Endothelial cell of umbilical vein (primary cell): Measurements from ENCODE around the gene PRDX5. TPM values are rescaled to one million over a fixed set of nuclear protein-coding genes. Genes with fewer than 3 reads are reported as not detected.

ENCODE experiments used
- BruUV-seq: library from RNA; stranded (reverse); fragments of 400-500 nt; replicated peaks from 2 replicates; lab custom pipeline; 2021; lab: Mats Ljungman, UMichigan
- CTCF ChIA-PET: fragments of 300-600, 350-600 bp; sonication (Branson Sonifier 250); formaldehyde crosslinking; loops from one replicate; lab custom pipeline; 2021; ENCODE audit warnings: antibody characterized with exemption, inconsistent platforms; lab: Charles Lee
- POLR2A ChIA-PET: fragments of 300-600, 350-600 bp; sonication (Branson Sonifier 250); formaldehyde crosslinking; loops from one replicate; lab custom pipeline; 2021; ENCODE audit warnings: antibody characterized with exemption, inconsistent platforms; lab: Charles Lee
- DNase-seq: peaks from one replicate; pipeline ENCODE4 v3.0.0-alpha.2; 2011; ENCODE audit warnings: low read depth, low spot score
- FAIRE-seq: peaks from 2 replicates; lab custom pipeline; 2011; peaks lifted over from hg19 to GRCh38; lab: Jason Lieb, UNC
- H2AFZ ChIP-seq: 2 replicates; pipeline ENCODE4 v1.6.0; 2012; ENCODE audit warnings: low read depth, low read length, control low read depth, inconsistent platforms
- H3K27ac ChIP-seq: 2 replicates; pipeline ENCODE4 v1.5.1; 2011; ENCODE audit warnings: low read depth, mild to moderate bottlenecking, control low read depth, low read length, moderate library complexity; ENCODE audit not compliant: insufficient read depth
- H3K27me3 ChIP-seq, 2 experiments: 2 replicates each; pipeline versions ENCODE4 v1.6.0 to v1.6.1; 2011; ENCODE audit warnings: low read length in 2 of 2, mixed read lengths in 1 of 2; ENCODE audit not compliant: control insufficient read depth in 2 of 2, insufficient read depth in 2 of 2
- H3K36me3 ChIP-seq, 2 experiments: 2 replicates in 1 of 2; 3 replicates in 1 of 2; pipeline ENCODE4 v1.5.1; 2011; ENCODE audit warnings: low read length in 2 of 2, mild to moderate bottlenecking in 1 of 2, moderate library complexity in 1 of 2; ENCODE audit not compliant: control insufficient read depth in 2 of 2, insufficient read depth in 2 of 2; ENCODE audit errors: extremely low read depth in 1 of 2
- H3K4me1 ChIP-seq: 3 replicates; pipeline ENCODE4 v1.5.1; 2011; ENCODE audit warnings: mild to moderate bottlenecking, low read length; ENCODE audit not compliant: control insufficient read depth, insufficient read depth; ENCODE audit errors: extremely low read depth
- H3K4me2 ChIP-seq: 2 replicates; pipeline ENCODE4 v1.6.1; 2011; ENCODE audit warnings: low read length, control low read depth, mixed read lengths; ENCODE audit not compliant: insufficient read depth
- H3K4me3 ChIP-seq, 3 experiments: fragments of 200-600 bp in 1 of 3; sonication (generic), shearing (Covaris generic) in 1 of 3; replicated peaks in 1 of 3; 2 replicates each; pipeline ENCODE4 v1.5.1; 2011 to 2016; ENCODE audit warnings: control low read depth in 3 of 3, low read length in 3 of 3, mild to moderate bottlenecking in 2 of 3, inconsistent platforms in 1 of 3, low read depth in 1 of 3, moderate library complexity in 1 of 3; ENCODE audit not compliant: insufficient read depth in 1 of 3
- H3K79me2 ChIP-seq: 2 replicates; pipeline ENCODE4 v1.6.0; 2012; ENCODE audit warnings: low read length, inconsistent platforms; ENCODE audit not compliant: control insufficient read depth, insufficient read depth
- H3K9ac ChIP-seq: replicated peaks from 2 replicates; pipeline ENCODE3; 2011; ENCODE audit warnings: low read length, control low read depth; ENCODE audit not compliant: insufficient read depth; ENCODE audit errors: extremely low read depth
- H3K9me1 ChIP-seq: replicated peaks from 3 replicates; pipeline ENCODE4 v1.6.0; 2011; ENCODE audit warnings: mild to moderate bottlenecking, low read length; ENCODE audit not compliant: control insufficient read depth, insufficient read depth; ENCODE audit errors: extremely low read depth
- H3K9me3 ChIP-seq: replicated peaks from 2 replicates; pipeline ENCODE4 v1.5.1; 2012; ENCODE audit warnings: low read length, inconsistent platforms; ENCODE audit not compliant: control insufficient read depth, insufficient read depth
- H4K20me1 ChIP-seq: replicated peaks from 2 replicates; pipeline ENCODE3; 2011; ENCODE audit warnings: mild to moderate bottlenecking, low read length; ENCODE audit not compliant: control insufficient read depth, insufficient read depth; ENCODE audit errors: extremely low read depth
- CTCF ChIP-seq, 2 donors: IDR thresholded peaks; 1 replicate in 1 of 2; 2 replicates in 1 of 2; pipeline ENCODE4 v1.5.1; 2011; ENCODE audit warnings: low read length in 2 of 2, mild to moderate bottlenecking in 2 of 2, moderate library complexity in 2 of 2, control low read depth in 1 of 2, inconsistent platforms in 1 of 2, low read depth in 1 of 2; ENCODE audit not compliant: insufficient read depth in 1 of 2; ENCODE audit errors: extremely low read depth in 1 of 2
- EZH2 ChIP-seq: IDR thresholded peaks from 2 replicates; pipeline ENCODE4 v1.6.1; 2012; ENCODE audit warnings: borderline replicate concordance, low read depth, mild to moderate bottlenecking, moderate library complexity, low read length, inconsistent platforms; ENCODE audit not compliant: severe bottlenecking
- FOS ChIP-seq: IDR thresholded peaks from 2 replicates; pipeline ENCODE4 v1.6.1; 2011; ENCODE audit warnings: mild to moderate bottlenecking, low read length, moderate library complexity, borderline replicate concordance; ENCODE audit not compliant: insufficient read depth
- GATA2 ChIP-seq: IDR thresholded peaks from 2 replicates; pipeline ENCODE4 v1.7.0; 2011; ENCODE audit warnings: low read depth, mild to moderate bottlenecking, moderate library complexity, mixed read lengths, low read length; ENCODE audit not compliant: insufficient read length, insufficient read depth
- JUN ChIP-seq: IDR thresholded peaks from 2 replicates; pipeline ENCODE4 v1.6.1; 2011; ENCODE audit warnings: borderline replicate concordance, low read depth; ENCODE audit not compliant: insufficient read length, insufficient read depth
- MAX ChIP-seq: IDR thresholded peaks from 2 replicates; pipeline ENCODE4 v1.6.1; 2011; ENCODE audit not compliant: insufficient read depth, insufficient read length
- MYC ChIP-seq: IDR thresholded peaks from one replicate; pipeline ENCODE4 v1.6.1; 2011; ENCODE audit warnings: mild to moderate bottlenecking, low read depth, low read length
- POLR2A ChIP-seq: IDR thresholded peaks from 2 replicates; pipeline ENCODE4 v1.6.1; 2012; ENCODE audit warnings: low read depth, mild to moderate bottlenecking, control low read depth, low read length
- POLR2AphosphoS5 ChIP-seq: IDR thresholded peaks from 2 replicates; pipeline ENCODE4 v1.6.1; 2012; ENCODE audit warnings: low read depth, mild to moderate bottlenecking, control low read depth, low read length, moderate library complexity; ENCODE audit not compliant: insufficient read depth
- dilution Hi-C: fragments of 300-500 bp; cut with MboI; formaldehyde crosslinking; loops from one replicate; pipeline ENCODE4 v1.15.0; 2019; ENCODE audit warnings: low sequenced_read_pairs; ENCODE audit not compliant: extremely low pct_ligation_motif_present
- intact Hi-C: fragments of 100-400 bp; cut with micrococcal nuclease; formaldehyde crosslinking; loops from one replicate; pipeline ENCODE4 v1.10.0; 2022
- polyA plus RNA-seq, 4 experiments: library from polyadenylated mRNA; depleted of rRNA in 3 of 4; stranded (reverse) in 3 of 4; unstranded in 1 of 4; fragments of >200 nt; gene quantifications; 2 replicates each; pipeline versions ENCODE4 v1.2.1 to v1.2.3, GENCODE V29; 2011 to 2012; ENCODE audit warnings: missing spikeins in 1 of 4
- total RNA-seq: library from RNA; stranded (reverse); gene quantifications from 2 replicates; pipeline ENCODE4 v1.2.3, GENCODE V29; 2021

Gene PRDX5
- total and polyA plus RNA-seq, 2 donors (not counting 3 experiments of a cell fraction or from before 2014, with no cell fraction given), result 199 to 709 TPM

- intact Hi-C loops (no loop called here), dilution Hi-C loops (no loop called here)
- Histone ChIP-seq H4K20me1 (no peaks in the 10 kb centered on the region), H3K9ac (no peak overlapping the region), H3K4me3 (no peak overlapping the region), H3K9me1 (no peaks in the 10 kb centered on the region), H3K36me3 (no peaks in the 10 kb centered on the region), H2AFZ (no peak overlapping the region), H3K9me3 (no peaks in the 10 kb centered on the region), H3K79me2 (no peaks in the 10 kb centered on the region), H3K4me2 (no peak overlapping the region), H3K27ac (no peak overlapping the region), H3K4me1 (peaks cover 6% of the 10 kb centered on the region), H3K27me3 (no peaks in the 10 kb centered on the region)
- ChIA-PET CTCF (interaction anchor here (0.8 to 5.5 kb wide), 8 partner anchors 7 to 147 kb away, joined by 3 to 72 read pairs (median 8); partner anchors contain the start of genes FERMT3, PRDX5 and TRMT112), POLR2A (interaction anchor here (1.0 kb wide), 1 partner anchor 10 kb away, joined by 3 read pairs; no protein-coding TSS in a partner anchor)
- FAIRE-seq (no peak), DNase-seq (no peak)
- no peak for TF ChIP-seq GATA2
- no peak for TF ChIP-seq MYC
- TF ChIP-seq FOS, result no peak
- no peak for TF ChIP-seq MAX
- no peak for TF ChIP-seq EZH2
- TF ChIP-seq POLR2AphosphoS5, result no peak
- no peak for TF ChIP-seq JUN
- no peak for TF ChIP-seq CTCF (IDR thresholded peaks at IDR 0.05; ENCODE audit: extremely low read depth in 1 of 2, insufficient read depth in 1 of 2, low read depth in 1 of 2, low read length in 2 of 2)
- no peak for TF ChIP-seq POLR2A
- BruUV-seq, result no TSS peak
These were observed 34.4 kb downstream of the PRDX5 start for GRCh38 chr11:64352099-64352994.
